HepG2 (cell line): ENCODE data around the gene ITGAE. TPM values are rescaled to one million over a fixed set of nuclear protein-coding genes. Genes with fewer than 3 reads are reported as not detected.

ENCODE experiments used
- HDAC2 ChIP-seq: sonication (generic); formaldehyde crosslinking; IDR thresholded peaks from 2 replicates; pipeline ENCODE4 v1.4.0; 2020; ENCODE audit warnings: missing genetic modification reagents
- KAT8 ChIP-seq: IDR thresholded peaks from 2 replicates; pipeline ENCODE4 v1.6.1; 2016; ENCODE audit warnings: missing genetic modification reagents, missing compliant biosample characterization
- MEF2D ChIP-seq: sonication (generic); formaldehyde crosslinking; IDR thresholded peaks from 2 replicates; pipeline ENCODE4 v1.5.1; 2020; ENCODE audit warnings: mild to moderate bottlenecking, missing genetic modification reagents
- PCBP2 ChIP-seq: fragments of 200-400 bp; formaldehyde crosslinking; optimal IDR thresholded peaks from 2 replicates; pipeline ENCODE3; 2018; ENCODE audit warnings: low read length, low read depth; ENCODE audit not compliant: poor library complexity, severe bottlenecking
- RBAK ChIP-seq: sonication (generic); formaldehyde crosslinking; IDR thresholded peaks from 2 replicates; pipeline ENCODE4 v1.5.1; 2020; ENCODE audit warnings: mild to moderate bottlenecking, missing genetic modification reagents
- RXRB ChIP-seq: IDR thresholded peaks from 2 replicates; pipeline ENCODE4 v1.6.1; 2016; ENCODE audit warnings: borderline replicate concordance, missing genetic modification reagents, missing compliant biosample characterization
- ZNF773 ChIP-seq: sonication (generic); formaldehyde crosslinking; IDR thresholded peaks from 2 replicates; pipeline ENCODE4 v1.4.0; 2020; ENCODE audit warnings: missing genetic modification reagents, borderline replicate concordance
- polyA plus RNA-seq, 8 experiments: library from polyadenylated mRNA; depleted of rRNA in 3 of 8; stranded (reverse) in 7 of 8; unstranded in 1 of 8; fragments of >200 nt; fragmentation: Illumina TruSeq in 4 of 8; extraction: Trizol in 4 of 8; gene quantifications; 2 replicates each; pipeline versions ENCODE4 v1.2.1 to v1.2.3, GENCODE V29; 2011 to 2016; ENCODE audit warnings: low read depth in 4 of 8, missing spikeins in 1 of 8, mixed read lengths in 1 of 8; ENCODE audit not compliant: insufficient read depth in 1 of 8
- total RNA-seq, 5 experiments: library from RNA; depleted of rRNA; stranded (reverse); fragments of >200 nt; fragmentation: Illumina TruSeq; extraction: Trizol; gene quantifications; 2 replicates each; pipeline ENCODE4 v1.2.3, GENCODE V29; 2016; ENCODE audit warnings: low read depth in 1 of 5
- TF ChIP-seq, protein P1 (sequence below): sonication (generic); formaldehyde crosslinking; IDR thresholded peaks from 2 replicates; pipeline ENCODE4 v1.4.0; 2020; ENCODE audit warnings: missing genetic modification reagents
- TF ChIP-seq, protein P2 (sequence below): sonication (generic); formaldehyde crosslinking; conservative IDR thresholded peaks from 2 replicates; pipeline ENCODE4 v1.4.0; 2020; ENCODE audit warnings: mild to moderate bottlenecking, missing genetic modification reagents, moderate library complexity
- TF ChIP-seq, protein P3 (sequence below): IDR thresholded peaks from 2 replicates; pipeline ENCODE4 v1.6.1; 2016; ENCODE audit warnings: control low read depth
- TF ChIP-seq, protein P4 (sequence below): sonication (generic); formaldehyde crosslinking; IDR thresholded peaks from 2 replicates; pipeline ENCODE4 v1.8.0; 2022; ENCODE audit warnings: missing genetic modification reagents, low read depth, mild to moderate bottlenecking, borderline replicate concordance
- TF ChIP-seq, protein P5 (sequence below): sonication (generic); formaldehyde crosslinking; IDR thresholded peaks from 2 replicates; pipeline ENCODE4 v1.5.1; 2020; ENCODE audit warnings: missing genetic modification reagents, mild to moderate bottlenecking, borderline replicate concordance
- TF ChIP-seq, protein P6 (sequence below): sonication (generic); formaldehyde crosslinking; IDR thresholded peaks from 2 replicates; pipeline ENCODE4 v1.5.1; 2020; ENCODE audit warnings: mild to moderate bottlenecking, missing genetic modification reagents, borderline replicate concordance

Gene ITGAE
- total and polyA plus RNA-seq, 2 of the 13 experiments (the other 11 are each of a cell fraction or from before 2014, with no cell fraction given): 42.3 to 49.0 TPM

DNA sequence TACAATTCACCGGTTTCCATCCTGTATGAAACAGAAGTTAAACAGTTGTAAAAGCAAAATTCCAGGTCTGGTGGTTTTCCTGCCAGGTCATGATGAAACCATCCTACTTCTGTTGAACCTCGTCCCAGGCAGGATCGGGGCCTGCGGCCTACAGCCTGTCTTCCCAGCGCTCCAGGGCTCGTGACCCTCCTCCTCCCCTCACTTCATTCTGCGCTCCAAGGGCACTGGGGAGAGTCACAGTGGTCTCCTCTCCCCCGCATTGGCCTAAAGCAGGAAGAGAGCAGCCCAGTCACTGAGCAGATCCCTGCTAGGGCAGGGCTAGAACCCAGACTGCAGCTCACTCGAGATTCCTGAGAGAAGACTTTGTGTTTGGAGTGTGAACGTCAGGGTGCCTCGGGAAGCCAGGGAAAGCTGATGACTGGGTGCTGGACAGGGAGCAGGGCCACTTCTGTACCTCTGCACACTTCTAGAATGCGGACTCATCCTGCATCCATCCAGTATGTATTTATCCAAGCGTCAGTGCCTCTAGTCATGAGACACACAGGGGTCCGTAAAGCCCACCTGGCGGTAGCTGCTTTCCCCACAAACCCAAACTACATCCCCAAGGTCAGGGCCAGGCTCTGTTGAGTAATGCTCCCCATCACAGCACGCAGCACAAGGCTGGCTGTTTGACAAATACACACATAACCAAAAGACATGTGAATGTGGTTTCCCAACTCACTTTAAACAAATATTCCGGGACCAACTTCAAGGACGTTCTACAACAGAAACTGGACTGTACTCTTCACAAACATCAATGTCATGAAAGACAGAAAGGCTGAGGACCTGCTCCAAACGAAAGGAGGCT is 1.7 kb upstream of the ITGAE start (continued):
- TF ChIP-seq, protein P1, sequence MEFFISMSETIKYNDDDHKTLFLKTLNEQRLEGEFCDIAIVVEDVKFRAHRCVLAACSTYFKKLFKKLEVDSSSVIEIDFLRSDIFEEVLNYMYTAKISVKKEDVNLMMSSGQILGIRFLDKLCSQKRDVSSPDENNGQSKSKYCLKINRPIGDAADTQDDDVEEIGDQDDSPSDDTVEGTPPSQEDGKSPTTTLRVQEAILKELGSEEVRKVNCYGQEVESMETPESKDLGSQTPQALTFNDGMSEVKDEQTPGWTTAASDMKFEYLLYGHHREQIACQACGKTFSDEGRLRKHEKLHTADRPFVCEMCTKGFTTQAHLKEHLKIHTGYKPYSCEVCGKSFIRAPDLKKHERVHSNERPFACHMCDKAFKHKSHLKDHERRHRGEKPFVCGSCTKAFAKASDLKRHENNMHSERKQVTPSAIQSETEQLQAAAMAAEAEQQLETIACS: no peak
- TF ChIP-seq KAT8 (peak; percentile 82), RBAK (no peak), HDAC2 (CRISPR knock-in tag) (peak; percentile 99), PCBP2 (no peak), MEF2D (CRISPR knock-in tag) (peak; percentile 91), ZNF773 (CRISPR knock-in tag) (no peak), RXRB (CRISPR knock-in tag) (peak; percentile 96)
- TF ChIP-seq, protein P2, sequence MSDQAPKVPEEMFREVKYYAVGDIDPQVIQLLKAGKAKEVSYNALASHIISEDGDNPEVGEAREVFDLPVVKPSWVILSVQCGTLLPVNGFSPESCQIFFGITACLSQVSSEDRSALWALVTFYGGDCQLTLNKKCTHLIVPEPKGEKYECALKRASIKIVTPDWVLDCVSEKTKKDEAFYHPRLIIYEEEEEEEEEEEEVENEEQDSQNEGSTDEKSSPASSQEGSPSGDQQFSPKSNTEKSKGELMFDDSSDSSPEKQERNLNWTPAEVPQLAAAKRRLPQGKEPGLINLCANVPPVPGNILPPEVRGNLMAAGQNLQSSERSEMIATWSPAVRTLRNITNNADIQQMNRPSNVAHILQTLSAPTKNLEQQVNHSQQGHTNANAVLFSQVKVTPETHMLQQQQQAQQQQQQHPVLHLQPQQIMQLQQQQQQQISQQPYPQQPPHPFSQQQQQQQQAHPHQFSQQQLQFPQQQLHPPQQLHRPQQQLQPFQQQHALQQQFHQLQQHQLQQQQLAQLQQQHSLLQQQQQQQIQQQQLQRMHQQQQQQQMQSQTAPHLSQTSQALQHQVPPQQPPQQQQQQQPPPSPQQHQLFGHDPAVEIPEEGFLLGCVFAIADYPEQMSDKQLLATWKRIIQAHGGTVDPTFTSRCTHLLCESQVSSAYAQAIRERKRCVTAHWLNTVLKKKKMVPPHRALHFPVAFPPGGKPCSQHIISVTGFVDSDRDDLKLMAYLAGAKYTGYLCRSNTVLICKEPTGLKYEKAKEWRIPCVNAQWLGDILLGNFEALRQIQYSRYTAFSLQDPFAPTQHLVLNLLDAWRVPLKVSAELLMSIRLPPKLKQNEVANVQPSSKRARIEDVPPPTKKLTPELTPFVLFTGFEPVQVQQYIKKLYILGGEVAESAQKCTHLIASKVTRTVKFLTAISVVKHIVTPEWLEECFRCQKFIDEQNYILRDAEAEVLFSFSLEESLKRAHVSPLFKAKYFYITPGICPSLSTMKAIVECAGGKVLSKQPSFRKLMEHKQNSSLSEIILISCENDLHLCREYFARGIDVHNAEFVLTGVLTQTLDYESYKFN (CRISPR knock-in tag): peak; percentile 98
- TF ChIP-seq, protein P3, sequence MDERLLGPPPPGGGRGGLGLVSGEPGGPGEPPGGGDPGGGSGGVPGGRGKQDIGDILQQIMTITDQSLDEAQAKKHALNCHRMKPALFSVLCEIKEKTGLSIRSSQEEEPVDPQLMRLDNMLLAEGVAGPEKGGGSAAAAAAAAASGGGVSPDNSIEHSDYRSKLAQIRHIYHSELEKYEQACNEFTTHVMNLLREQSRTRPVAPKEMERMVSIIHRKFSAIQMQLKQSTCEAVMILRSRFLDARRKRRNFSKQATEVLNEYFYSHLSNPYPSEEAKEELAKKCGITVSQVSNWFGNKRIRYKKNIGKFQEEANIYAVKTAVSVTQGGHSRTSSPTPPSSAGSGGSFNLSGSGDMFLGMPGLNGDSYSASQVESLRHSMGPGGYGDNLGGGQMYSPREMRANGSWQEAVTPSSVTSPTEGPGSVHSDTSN (CRISPR knock-in tag): no peak
- TF ChIP-seq, protein P4, sequence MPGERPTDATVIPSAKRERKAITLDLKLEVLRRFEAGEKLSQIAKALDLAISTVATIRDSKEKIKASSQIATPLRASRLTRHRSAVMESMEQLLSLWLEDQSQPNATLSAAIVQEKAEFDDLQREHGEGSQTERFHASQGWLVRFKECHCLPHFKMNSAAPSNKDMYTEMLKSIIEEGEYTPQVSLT: no peak
- TF ChIP-seq, protein P5, sequence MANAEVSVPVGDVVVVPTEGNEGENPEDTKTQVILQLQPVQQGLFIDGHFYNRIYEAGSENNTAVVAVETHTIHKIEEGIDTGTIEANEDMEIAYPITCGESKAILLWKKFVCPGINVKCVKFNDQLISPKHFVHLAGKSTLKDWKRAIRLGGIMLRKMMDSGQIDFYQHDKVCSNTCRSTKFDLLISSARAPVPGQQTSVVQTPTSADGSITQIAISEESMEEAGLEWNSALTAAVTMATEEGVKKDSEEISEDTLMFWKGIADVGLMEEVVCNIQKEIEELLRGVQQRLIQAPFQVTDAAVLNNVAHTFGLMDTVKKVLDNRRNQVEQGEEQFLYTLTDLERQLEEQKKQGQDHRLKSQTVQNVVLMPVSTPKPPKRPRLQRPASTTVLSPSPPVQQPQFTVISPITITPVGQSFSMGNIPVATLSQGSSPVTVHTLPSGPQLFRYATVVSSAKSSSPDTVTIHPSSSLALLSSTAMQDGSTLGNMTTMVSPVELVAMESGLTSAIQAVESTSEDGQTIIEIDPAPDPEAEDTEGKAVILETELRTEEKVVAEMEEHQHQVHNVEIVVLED (CRISPR knock-in tag): peak; percentile 30; the same call in 1 of the 2 replicates
- TF ChIP-seq, protein P6, sequence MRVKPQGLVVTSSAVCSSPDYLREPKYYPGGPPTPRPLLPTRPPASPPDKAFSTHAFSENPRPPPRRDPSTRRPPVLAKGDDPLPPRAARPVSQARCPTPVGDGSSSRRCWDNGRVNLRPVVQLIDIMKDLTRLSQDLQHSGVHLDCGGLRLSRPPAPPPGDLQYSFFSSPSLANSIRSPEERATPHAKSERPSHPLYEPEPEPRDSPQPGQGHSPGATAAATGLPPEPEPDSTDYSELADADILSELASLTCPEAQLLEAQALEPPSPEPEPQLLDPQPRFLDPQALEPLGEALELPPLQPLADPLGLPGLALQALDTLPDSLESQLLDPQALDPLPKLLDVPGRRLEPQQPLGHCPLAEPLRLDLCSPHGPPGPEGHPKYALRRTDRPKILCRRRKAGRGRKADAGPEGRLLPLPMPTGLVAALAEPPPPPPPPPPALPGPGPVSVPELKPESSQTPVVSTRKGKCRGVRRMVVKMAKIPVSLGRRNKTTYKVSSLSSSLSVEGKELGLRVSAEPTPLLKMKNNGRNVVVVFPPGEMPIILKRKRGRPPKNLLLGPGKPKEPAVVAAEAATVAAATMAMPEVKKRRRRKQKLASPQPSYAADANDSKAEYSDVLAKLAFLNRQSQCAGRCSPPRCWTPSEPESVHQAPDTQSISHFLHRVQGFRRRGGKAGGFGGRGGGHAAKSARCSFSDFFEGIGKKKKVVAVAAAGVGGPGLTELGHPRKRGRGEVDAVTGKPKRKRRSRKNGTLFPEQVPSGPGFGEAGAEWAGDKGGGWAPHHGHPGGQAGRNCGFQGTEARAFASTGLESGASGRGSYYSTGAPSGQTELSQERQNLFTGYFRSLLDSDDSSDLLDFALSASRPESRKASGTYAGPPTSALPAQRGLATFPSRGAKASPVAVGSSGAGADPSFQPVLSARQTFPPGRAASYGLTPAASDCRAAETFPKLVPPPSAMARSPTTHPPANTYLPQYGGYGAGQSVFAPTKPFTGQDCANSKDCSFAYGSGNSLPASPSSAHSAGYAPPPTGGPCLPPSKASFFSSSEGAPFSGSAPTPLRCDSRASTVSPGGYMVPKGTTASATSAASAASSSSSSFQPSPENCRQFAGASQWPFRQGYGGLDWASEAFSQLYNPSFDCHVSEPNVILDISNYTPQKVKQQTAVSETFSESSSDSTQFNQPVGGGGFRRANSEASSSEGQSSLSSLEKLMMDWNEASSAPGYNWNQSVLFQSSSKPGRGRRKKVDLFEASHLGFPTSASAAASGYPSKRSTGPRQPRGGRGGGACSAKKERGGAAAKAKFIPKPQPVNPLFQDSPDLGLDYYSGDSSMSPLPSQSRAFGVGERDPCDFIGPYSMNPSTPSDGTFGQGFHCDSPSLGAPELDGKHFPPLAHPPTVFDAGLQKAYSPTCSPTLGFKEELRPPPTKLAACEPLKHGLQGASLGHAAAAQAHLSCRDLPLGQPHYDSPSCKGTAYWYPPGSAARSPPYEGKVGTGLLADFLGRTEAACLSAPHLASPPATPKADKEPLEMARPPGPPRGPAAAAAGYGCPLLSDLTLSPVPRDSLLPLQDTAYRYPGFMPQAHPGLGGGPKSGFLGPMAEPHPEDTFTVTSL: peak; percentile 95; the same call in 1 of the 2 replicates
